Measurements from ENCODE around the gene LRP1B.

Gene LRP1B

DNA sequence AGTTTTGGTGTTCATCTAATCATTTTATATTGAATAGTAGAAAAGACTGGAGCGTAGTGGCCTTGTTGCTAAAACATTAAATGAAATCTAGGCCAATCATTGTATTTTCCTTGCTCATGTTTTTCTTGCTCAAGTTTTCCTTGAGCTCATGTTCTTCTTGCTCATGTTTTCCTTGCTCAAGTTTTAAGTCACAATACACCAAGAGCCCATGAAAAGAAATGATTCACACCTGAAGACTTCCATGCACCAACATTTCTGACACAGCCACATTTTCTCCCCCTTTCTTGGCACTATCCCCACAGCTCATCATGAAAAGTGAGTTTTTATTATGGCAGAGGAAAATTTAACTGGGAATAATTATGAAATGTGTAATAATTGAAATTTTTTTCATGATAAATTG lies 92.0 kb downstream of the LRP1B start:
- DNase-seq: no peak

DNA sequence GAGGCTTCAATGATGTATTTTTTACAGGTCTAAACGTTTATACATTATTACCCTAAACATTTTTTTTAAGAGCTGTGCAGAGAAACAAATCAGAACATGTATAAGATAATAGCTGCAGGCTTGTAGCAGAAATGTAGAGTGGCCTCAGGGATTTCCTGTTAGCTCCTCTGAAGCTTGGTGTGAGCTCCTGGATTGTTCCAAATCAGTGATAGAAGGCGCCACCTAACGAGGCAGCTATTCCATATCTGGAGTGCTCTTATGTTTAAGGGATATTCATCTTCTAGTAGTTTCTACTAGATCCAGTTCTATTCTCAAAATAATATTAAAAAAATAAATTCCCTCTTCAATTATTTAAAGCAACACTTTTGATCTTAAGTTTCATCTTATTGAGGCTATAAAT lies 93.1 kb downstream of the LRP1B start:
- peak; percentile 54 for DNase-seq

DNA sequence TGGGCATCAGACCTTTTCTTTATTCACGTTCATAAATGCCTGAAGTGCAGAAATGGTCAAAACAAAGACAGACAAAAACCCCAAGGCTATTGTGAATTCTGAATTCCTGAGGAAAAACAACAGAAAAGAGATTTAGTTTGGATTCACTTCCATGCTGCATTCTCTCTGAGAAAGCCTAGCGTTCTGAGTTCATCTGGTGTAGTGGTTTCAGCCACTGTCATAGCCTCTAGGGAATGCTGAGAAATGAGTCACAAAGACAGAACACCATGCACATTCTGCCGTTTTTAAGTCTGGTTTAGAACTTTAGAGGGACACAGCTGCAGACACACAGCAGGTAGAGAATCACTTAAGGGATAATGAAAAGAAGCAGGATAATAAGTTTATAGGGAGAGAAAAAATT lies 93.8 kb downstream of the LRP1B start:
- peak; percentile 84 for DNase-seq

DNA sequence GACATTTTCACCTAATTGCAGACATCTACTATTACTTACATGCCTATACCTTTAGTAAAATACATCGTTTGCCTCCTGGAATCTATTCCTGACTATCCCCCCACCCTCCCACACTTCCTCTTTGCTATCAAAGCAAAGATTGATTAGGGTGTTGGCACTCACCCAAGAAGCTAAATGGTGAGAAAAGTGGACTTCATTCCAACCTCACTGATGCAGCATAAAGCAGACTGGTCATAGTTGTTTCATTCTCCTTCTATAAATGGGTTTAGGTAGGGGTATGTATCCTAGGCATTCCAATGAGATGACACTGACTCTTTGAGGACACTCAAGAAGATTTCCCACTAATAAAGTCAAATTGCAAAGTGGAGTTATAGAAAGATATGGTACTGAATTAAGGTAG lies 97.4 kb downstream of the LRP1B start:
- DNase-seq: no peak

DNA sequence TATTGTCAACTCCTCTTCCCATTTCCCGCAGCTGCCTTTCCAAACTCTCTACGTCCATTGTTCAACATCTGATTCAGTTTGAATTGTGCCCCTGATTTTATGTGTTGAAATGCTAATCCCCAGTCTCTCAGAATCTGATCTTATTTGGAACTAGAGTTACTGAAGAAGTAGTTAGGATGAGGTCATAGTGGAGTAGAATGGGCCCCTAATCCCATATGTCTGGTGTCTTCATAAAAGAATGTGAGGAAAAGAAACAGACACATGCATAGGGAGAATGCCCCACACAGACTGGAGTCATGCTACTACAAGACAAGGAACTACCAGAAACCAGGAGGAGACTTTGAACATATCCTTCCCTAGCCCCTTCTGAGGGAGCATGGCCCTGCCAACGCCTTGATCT lies 99.2 kb downstream of the LRP1B start:
- DNase-seq: peak; percentile 57

DNA sequence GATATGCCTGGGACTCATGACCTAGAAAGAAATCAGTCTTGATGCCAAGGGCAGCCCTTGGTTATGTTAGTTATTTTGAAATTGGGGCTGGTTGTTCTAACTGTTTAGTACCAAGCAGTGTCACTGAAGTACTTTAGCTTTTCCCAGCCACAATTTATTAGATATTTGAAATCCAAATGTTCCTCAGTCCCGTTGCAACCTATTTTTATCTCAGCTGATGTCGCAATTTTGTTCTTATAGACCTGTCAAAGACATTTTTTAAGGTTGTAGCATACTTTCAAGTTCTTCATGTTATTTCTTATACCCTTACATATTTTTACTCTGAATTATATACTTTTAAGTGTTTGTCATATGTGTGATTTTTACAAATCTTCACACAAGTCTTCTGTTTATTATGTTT lies 100.1 kb downstream of the LRP1B start:
- no peak for DNase-seq

DNA sequence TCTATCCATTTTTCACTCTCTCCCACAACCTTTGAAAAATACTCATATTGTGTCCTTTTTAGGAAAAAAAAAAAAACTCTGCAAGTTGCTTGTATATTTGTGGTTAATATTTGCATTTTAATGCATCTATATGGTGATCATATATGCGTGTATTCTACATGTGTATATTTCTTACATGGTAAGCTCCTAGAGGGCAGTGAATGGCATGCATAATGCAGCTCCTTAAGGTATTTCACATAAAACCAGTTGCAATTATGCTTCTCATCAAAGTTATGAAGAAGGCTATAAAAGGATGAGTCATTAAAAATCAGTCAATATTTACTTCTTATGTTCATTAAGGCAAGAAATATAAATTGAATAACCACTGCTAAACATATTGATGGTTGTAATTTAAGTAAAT lies 100.8 kb downstream of the LRP1B start:
- DNase-seq: no peak

DNA sequence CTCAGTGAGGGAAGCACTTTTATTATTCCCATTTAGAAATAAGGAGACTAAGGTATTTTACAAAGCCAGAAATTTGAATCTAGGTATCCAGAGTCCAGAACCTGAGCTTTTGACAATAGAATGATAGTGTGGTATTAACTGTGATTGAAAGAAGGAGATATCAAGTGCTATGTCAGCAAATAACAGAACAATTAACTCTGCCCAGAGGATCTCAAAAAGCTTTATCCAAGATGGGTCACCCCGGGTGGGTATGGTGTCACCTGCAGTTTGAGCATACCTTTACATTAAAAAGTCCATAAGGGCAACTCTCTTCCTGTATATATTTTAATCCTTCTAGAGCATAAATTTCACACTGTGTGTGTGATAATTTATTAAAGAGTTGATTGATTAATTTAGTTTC lies 105.4 kb downstream of the LRP1B start:
- DNase-seq: no peak

DNA sequence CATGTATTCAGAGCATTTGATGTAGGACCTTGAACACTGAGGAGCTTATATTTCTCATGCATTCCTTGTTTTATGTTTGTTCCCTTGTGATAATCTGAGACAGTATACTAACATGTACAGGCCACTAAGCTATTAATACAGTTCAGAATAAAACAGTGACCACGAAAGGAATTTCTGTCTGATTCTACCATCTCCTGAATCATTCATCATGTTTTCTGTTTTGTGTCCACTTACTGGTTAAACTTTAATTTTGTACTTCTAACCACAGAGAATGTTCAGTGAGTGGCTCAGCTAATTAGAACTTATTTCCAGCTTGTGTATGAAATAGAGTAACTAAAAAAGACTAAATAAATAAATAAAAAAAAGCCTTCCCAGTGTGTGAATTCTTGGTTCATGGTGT lies 110.4 kb downstream of the LRP1B start:
- DNase-seq: no peak

DNA sequence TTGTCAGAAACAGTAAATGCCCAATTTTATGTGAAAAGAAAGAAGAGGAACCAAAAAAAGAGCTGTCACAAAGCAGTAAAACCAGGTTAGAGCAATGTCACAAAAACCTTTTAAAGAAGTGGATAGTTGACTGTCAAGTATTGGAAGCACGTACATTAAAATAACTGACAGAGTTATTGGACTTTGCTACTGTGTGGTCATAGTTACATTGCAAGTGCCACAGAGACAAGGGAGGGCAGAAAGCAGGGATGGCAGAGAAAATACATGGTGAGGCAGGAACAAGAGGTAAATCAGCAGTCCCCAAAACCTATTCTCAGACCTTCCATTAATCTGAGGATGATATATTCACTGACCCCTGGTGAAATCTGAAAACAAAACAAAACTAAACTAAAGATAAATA lies 116.3 kb downstream of the LRP1B start:
- no peak for DNase-seq

DNA sequence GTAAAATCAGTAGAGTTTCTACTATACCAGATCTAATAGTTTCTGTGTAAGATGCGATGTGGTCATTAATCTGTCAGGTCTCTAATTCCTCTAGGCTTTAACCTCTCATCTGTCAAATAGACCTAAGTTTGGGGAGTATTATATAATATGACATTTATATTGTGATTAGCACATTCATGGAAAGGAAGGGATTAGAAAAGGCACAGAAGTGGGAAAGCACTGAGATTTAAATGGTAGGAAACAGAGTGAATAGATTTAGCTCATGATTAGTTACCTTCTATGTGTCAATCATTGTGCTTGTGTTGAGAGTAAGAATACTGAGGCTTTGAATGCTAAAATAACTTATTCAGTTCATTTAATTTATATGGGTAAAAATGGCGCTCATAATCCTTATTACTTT lies 118.0 kb downstream of the LRP1B start:
- no peak for DNase-seq

DNA sequence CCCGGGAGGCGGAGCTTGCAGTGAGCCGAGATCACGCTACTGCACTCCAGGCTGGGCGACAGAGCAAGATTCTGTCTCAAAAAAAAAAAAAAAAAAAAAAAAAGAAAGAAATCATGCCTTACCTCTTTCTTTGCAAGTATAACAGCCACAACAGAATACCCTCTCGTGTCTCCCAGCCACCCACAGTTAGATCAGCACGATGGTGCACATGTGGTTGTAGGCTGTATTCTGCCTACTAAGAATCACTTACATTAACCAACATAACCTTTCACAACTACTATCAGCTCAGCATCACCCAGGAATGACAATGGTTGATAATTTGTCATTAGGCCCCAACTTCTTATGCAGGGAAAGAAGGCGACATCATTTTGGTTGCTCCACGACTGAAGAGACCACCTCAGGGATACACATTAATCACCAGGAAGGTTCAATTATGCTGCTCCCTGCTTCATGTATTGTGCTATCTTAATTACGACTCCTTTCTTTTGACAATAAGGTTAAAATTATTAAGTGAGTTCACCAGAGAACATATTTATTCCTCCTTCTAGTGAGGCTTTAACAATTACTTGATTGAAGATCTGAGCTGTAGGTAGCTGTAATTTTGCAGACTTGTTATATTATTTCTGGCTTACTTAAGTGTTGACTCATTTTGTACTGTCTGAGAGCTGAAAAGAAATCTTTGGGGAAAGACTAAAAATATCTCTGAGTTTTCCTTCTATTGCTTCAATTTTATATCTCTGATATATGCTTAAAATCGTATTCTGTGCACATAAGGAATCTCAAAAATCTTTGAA lies 120.1 kb downstream of the LRP1B start:
- DNase-seq: no peak

DNA sequence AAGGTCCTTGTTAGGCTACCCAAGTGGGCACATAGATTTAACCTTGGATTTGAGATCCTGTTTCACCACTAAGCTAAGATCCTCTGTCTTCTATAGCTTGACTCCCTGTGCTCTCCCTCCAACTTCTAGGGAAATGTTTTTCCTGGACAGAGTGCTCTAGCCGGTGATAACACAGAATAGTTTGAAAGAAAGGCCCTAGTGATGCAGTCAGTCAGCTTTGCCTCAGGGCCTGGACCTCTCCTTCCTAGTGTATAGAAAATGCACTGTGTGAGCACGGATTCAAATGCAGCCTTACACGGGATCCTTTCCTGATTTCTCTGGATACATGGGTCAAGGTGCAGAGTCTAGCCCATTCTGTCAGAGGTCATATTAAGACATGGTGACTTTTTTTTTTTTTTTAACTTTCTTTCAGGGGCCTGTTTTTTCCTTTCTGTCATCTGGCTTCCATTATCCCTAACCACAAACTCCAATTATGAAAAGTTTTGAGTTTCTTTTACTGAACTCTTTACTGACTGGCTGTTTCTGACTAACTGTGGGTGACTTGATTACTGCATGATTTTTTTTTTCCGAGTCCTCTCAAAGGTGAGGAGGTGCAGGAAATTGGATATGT lies 122.6 kb downstream of the LRP1B start:
- DNase-seq: peak; percentile 65

DNA sequence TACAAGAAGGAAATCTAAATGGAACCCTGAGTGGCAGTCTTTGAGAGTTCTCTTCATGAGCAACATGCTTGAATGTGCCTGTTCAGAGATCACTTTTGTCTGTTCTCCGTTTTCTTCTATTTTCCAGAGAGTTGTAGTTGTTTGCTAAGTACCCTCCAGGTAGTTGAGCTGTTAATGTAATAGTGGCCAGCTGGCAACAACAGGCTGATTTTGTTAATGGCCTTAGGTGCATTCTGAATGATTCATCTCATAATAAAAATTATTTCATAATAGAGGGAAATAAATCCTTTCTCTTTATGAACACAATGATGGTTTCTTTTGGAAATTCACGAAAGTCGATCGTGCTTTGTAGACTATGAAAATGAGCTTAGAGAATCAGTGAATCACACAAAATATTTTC lies 136.8 kb downstream of the LRP1B start:
- no peak for DNase-seq

DNA sequence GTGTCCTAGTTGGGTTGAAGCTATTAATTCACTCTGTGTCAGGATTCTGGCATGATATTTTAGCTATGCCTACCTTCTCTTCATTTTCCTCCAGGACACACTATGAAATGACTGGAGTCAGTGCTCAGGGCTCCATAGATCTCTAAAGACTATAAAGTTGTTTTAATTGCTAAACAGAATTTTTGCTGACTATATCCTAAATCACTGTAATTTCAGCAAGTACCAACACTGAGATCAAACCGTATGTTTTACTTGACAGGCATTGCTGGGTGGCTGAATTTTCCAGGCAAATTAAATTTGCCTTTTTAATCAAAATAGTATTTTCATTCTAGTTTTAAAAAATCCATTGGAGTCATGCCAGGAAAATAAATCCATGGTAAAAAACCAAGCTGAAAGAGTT lies 138.1 kb downstream of the LRP1B start:
- no peak for DNase-seq

DNA sequence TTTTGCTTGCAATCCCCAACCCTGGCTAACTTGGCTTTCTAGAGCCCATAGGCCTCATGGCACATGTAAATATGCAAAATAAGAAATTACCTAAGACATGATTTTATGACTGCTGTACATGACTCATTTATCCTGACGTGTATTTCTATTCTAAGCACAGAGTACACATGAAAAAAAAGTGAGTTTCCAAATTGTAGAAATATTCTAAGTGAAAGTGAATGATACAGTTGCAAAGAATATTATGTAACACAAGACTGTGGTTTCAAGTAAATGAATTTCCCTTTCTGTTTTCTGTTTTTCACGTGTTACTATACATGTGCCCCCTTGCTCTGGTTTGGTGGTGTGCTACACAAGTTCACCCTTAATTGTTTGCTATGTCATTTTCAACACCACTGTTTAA lies 162.4 kb downstream of the LRP1B start:
- no peak for DNase-seq

DNA sequence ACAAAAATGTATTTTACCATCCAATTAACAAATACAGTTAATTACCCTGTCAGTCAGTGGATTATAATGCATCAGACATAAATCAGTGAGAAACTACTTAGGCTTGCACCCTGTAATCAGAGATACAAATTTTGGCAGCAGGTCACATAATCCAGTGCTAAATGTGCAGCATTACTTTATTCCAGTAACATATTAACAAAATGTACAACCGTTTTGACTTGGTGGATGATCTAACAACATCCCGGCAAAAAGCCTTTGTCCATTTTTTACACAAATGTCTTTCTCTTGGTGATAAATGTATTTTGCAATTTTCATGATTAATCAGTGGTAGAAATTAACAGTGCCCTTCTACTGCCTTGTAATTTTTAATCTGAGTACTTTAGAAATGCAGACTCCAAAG lies 162.8 kb downstream of the LRP1B start:
- no peak for DNase-seq

DNA sequence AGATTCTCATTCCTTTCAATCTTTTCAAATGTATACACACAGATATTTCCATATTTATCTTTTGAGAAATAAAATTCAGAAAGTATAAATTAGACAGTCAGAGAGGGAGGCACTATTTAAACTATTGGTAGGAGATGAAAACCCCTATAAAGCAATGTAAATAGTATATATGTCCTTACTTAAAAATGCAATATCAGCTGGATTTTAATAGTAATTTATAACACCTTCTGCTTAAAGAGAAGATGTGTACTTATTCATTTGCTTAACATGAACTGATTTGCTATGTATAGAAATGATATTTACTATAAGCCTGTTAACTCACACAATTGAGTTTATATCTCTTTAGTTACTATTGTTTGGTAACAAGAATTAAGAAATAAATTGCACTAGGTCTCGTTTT lies 163.3 kb downstream of the LRP1B start:
- DNase-seq: no peak

DNA sequence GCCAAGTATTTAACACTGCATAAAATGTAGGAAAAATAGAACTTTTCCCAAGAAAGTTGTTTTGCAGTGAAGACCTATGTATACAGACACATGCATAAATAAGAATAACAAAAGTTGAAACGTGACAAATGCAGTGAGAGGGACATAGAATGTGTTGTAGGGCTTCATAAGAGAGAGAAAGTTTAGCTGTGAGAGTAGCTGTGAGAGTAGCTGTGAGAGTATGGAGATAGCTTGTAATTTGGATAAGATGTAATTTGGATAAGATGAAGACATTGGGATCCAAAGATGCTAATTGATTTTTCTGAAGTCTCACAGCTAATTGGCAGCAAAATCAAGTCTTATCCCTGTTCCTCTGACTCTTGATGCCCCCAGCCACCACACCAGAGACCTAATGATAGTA lies 170.9 kb downstream of the LRP1B start:
- no peak for DNase-seq

DNA sequence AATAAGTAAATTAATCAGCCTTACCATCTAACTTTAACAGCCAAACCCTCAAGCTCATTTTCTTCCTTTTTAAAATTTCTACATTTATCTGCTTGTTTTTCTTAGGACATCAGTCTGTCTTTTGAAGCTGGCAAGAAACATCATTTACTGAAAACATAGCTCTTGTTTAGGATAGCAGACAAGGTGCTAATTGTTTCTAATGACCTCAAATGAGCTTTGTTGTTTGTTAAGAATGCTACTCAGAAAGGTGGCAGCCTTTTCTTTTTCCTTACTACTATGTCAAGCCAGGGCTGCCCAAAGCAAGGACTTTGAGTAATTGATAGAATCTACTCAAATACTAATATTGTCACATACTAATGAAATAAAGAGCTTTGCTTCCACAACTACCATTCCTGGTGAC lies 171.8 kb downstream of the LRP1B start:
- no peak for DNase-seq

DNA sequence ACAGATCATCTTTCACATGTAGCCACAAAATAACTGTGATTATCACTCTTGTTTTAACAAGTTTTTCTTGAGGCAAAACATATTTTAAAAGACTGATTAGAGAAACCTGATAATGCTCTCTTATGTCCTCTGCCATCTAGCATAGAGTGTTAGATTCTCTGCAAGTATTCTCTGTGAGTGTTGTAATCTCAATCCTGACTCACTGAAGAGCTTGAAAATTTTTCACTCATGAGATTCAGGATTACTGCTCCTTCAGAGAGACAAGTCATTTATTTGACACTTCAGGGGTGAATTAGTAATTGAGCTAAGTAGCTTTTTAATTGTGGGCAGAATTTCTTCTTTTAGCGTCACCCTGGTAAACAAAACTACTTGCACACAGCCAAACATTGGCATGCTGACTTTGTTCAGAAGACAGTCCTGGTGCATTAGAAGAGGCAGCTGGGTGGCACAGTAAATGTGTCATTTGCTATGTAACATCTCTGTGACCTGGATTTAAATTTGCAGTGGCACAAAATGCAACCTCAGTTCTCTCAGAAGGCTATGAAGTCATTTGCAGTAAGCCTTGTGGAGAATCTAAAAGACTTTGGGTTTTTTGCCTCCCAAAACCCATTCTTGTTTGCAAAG lies 172.9 kb downstream of the LRP1B start:
- DNase-seq: no peak

DNA sequence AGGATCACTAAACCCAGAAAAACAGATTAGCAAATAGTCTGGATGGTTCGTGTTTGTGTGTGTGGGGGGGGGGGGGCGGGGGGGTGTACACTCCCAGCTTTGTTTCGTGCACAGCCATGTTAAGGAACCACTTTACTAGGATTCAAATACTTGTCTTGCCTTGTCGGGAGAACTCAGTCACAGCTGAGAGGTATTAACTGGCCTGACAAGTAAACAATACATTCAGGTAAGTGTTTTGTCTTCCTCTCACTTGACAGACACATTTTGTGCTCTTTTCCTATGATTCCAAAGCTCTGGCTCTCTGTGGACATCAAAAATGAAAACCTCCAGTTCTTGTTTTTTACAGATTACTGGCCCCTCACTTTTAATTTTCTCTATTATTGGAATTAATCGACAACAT lies 173.5 kb downstream of the LRP1B start:
- DNase-seq: no peak

DNA sequence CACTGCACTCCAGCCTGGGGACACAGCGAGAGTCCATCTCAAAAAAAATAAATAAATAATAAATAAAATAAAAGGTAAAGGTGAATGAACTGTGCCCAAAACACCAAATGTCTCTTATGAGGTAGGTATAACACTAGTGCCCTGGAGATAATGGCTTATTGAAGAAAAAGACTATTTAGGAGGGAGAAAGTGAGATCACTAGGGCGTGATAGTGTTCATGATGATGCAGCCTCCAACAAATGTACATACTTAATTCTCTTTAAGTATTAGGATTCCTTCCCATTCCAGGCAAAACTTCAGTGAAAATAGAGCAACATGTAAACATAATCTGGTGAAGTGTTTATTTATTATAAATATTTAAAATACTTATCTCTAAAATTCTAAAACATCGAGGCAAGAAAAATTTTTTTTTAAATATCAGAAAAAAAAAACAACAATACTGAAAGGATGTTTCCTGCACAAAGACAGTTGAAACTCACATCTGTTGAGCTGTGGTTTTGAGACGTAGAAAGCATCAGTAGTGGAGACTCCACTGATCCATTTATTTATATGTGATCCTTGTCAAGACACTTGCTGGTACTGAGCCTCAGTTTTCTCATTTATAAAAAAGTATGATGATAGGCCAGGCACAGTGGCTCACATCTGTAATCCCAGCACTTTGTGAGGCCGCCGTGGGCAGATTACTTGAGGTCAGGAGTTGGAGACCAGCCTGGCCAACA lies 183.3 kb downstream of the LRP1B start:
- DNase-seq: no peak

DNA sequence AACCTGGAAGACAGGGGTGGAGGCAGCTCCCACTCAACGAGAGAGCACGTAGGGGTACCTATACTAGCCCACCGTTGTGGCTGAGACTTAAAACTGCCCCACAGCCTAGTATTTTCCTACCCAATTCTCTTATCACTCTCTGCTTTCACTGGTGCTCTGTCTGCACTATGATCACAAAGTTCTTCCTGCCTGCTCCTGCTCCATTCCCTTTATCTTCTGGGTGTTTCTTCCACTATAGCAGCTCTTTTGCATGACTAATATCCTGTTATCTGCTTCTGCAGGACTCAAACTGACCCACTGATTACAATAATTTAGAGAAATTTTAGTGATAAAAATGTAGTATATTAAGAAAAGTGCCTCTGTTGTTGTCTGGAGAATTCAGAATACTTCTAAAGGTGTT lies 184.8 kb downstream of the LRP1B start:
- no peak for DNase-seq
